Gastroesophageal sphincter (tissue), 4 donors: Measurements from ENCODE around the gene NFATC2. TPM values are rescaled to one million over a fixed set of nuclear protein-coding genes. Genes with fewer than 3 reads are reported as not detected.

Source experiments
- ATAC-seq: fragments of 150-250 bp; one replicate; pipeline ENCODE4 v1.9.1; 2016; ENCODE audit warnings: mild to moderate bottlenecking, moderate library complexity
- H3K27ac ChIP-seq, 4 donors: fragments of 200-600 bp; sonication (generic) in 3 of 4; 1 replicate in 3 of 4; 2 replicates in 1 of 4; pipeline ENCODE4 v1.5.1; 2016 to 2019
- H3K27me3 ChIP-seq: fragments of 200-600 bp; sonication (generic); one replicate; pipeline ENCODE4 v1.5.1; 2019
- H3K36me3 ChIP-seq, 2 donors: fragments of 200-600 bp; sonication (generic); one replicate each; pipeline ENCODE4 v1.5.1; 2019; ENCODE audit warnings: control low read depth in 1 of 2
- H3K4me1 ChIP-seq, 3 donors: fragments of 200-600 bp; sonication (generic); 1 replicate in 2 of 3; 2 replicates in 1 of 3; pipeline ENCODE4 v1.5.1; 2016 to 2019; ENCODE audit warnings: control low read depth in 2 of 3
- H3K4me3 ChIP-seq, 2 donors: fragments of 200-600 bp; sonication (generic); one replicate each; pipeline ENCODE4 v1.5.1; 2019; ENCODE audit warnings: mild to moderate bottlenecking in 1 of 2, moderate library complexity in 1 of 2
- H3K9me3 ChIP-seq, 3 donors: fragments of 200-600 bp; sonication (generic); one replicate each; pipeline ENCODE4 v1.5.1; 2017 to 2019; ENCODE audit warnings: control low read depth in 2 of 3
- CTCF ChIP-seq, 4 experiments: fragments of 200-600 bp in 2 of 4; fragments of 450-650 bp in 2 of 4; sonication (generic) in 1 of 4; IDR thresholded peaks; one replicate each; pipeline ENCODE4 v1.5.1; 2017 to 2019; ENCODE audit warnings: antibody characterized with exemption in 4 of 4, mild to moderate bottlenecking in 2 of 4, moderate library complexity in 2 of 4
- EP300 ChIP-seq: sonication (generic); formaldehyde crosslinking; IDR thresholded peaks from one replicate; pipeline ENCODE4 v1.6.1; 2017; ENCODE audit warnings: antibody characterized with exemption, mild to moderate bottlenecking
- POLR2A ChIP-seq, 2 donors: fragments of 450-650 bp; IDR thresholded peaks; one replicate each; pipeline ENCODE4 v1.6.1; 2017; ENCODE audit warnings: antibody characterized with exemption in 2 of 2, mild to moderate bottlenecking in 2 of 2, moderate library complexity in 1 of 2
- POLR2AphosphoS5 ChIP-seq: sonication (generic); formaldehyde crosslinking; IDR thresholded peaks from one replicate; pipeline ENCODE4 v1.6.1; 2017; ENCODE audit warnings: antibody characterized with exemption
- WGBS, 2 donors: methylation state at CpG; one replicate each; pipeline ENCODE4 v1.1.5; 2018; ENCODE audit warnings: low coverage in 1 of 2; 5-methylcytosine and 5-hydroxymethylcytosine counted together
- total RNA-seq, 4 donors: library from RNA; depleted of rRNA; stranded (reverse); fragments of >200 nt; gene quantifications; one replicate each; pipeline ENCODE4 v1.1.0, GENCODE V29; 2016

NFATC2 gene
- total RNA-seq, 4 donors from 2014 or later: 4.4 to 20.2 (median 9.0) TPM

- Histone ChIP-seq H3K36me3 (peaks cover 0 to 5% of the 10 kb centered on the region in 2 donors), H3K4me3 (no peak overlapping the region), H3K27ac (no peak overlapping the region), H3K4me1 (peaks cover 0 to 45% (median 24%) of the 10 kb centered on the region in 3 donors), H3K27me3 (no peaks in the 10 kb centered on the region), H3K9me3 (no peaks in the 10 kb centered on the region)
- 93 to 94% methylated on average over 6 to 12 of the region's 13 CpGs for WGBS, 2 donors
- TF ChIP-seq CTCF (IDR thresholded peaks at IDR 0.05) (no peak), POLR2A (IDR thresholded peaks at IDR 0.05) (no peak), POLR2AphosphoS5 (no peak), EP300 (no peak)
- ATAC-seq: no peak
Observed at GRCh38 chr20:51458751-51459439, 83.6 kb downstream of the NFATC2 start.

GRCh38 chr20:51457533-51457932 lies 85.0 kb downstream of the NFATC2 start:
- Histone ChIP-seq H3K4me3 (no peak overlapping the region), H3K36me3 (peaks cover 0 to 5% of the 10 kb centered on the region in 2 donors), H3K27me3 (no peaks in the 10 kb centered on the region), H3K27ac (peak overlapping the region in 3 of 4 donors; percentile 76 to 83 (median 77)), H3K4me1 (peaks cover 0 to 32% (median 16%) of the 10 kb centered on the region in 3 donors), H3K9me3 (no peaks in the 10 kb centered on the region)
- WGBS, 2 donors: 60 to 67% methylated on average over 1 to 2 of the region's 3 CpGs
- TF ChIP-seq EP300 (no peak), POLR2AphosphoS5 (no peak), POLR2A (IDR thresholded peaks at IDR 0.05) (no peak), CTCF (IDR thresholded peaks at IDR 0.05) (no peak)
- no peak for ATAC-seq

GRCh38 chr20:51456511-51457509 lies 85.7 kb downstream of the NFATC2 start:
- peak; percentile 97 for ATAC-seq
- Histone ChIP-seq H3K27me3 (no peaks in the 10 kb centered on the region), H3K4me3 (peak overlapping the region in 1 of 2 donors; percentile 26), H3K4me1 (peaks cover 0 to 30% (median 15%) of the 10 kb centered on the region in 3 donors), H3K27ac (peak overlapping the region in 3 of 4 donors; percentile 76 to 83 (median 77)), H3K36me3 (peaks cover 0 to 5% of the 10 kb centered on the region in 2 donors), H3K9me3 (no peaks in the 10 kb centered on the region)
- 12% methylated on average over 9 of the region's 24 CpGs; no CpG with 5 or more reads in 1 of the 2 donors for WGBS, 2 donors
- TF ChIP-seq POLR2AphosphoS5 (peak; percentile 90), EP300 (no peak), CTCF (IDR thresholded peaks at IDR 0.05) (peak in 1 of 4 experiments; percentile 13), POLR2A (IDR thresholded peaks at IDR 0.05) (no peak)

- TF ChIP-seq EP300 (no peak), CTCF (IDR thresholded peaks at IDR 0.05) (no peak), POLR2A (IDR thresholded peaks at IDR 0.05) (no peak), POLR2AphosphoS5 (no peak)
Observed at GRCh38 chr20:51454250-51454865, 88.2 kb downstream of the NFATC2 start.

More at GRCh38 chr20:51454250-51454865, 88.2 kb downstream of the NFATC2 start:
- WGBS, 2 donors: 98 to 100% methylated on average over 4 to 8 of the region's 9 CpGs
- Histone ChIP-seq H3K36me3 (peaks cover 0 to 5% of the 10 kb centered on the region in 2 donors), H3K27ac (no peak overlapping the region), H3K9me3 (no peaks in the 10 kb centered on the region), H3K27me3 (no peaks in the 10 kb centered on the region), H3K4me1 (peaks cover 0 to 41% (median 20%) of the 10 kb centered on the region in 3 donors), H3K4me3 (no peak overlapping the region)
- ATAC-seq: no peak
